Vagina (tissue), 2 donors: ENCODE results near the gene DDX51.

Source experiments
- CTCF ChIP-seq, 3 experiments: fragments of 450-650 bp in 2 of 3; fragments of 200-600 bp in 1 of 3; sonication (generic) in 1 of 3; IDR thresholded peaks; one replicate each; pipeline ENCODE4 v1.5.1; 2017 to 2019; ENCODE audit warnings: antibody characterized with exemption in 3 of 3, mild to moderate bottlenecking in 2 of 3, moderate library complexity in 2 of 3
- POLR2A ChIP-seq, 2 donors: fragments of 450-650 bp; IDR thresholded peaks; one replicate each; pipeline ENCODE4 v1.6.1; 2017; ENCODE audit warnings: antibody characterized with exemption in 2 of 2, mild to moderate bottlenecking in 2 of 2, moderate library complexity in 2 of 2
- POLR2AphosphoS5 ChIP-seq, 2 donors: sonication (generic); formaldehyde crosslinking; IDR thresholded peaks; one replicate each; pipeline ENCODE4 v1.9.0; 2017; ENCODE audit warnings: antibody characterized with exemption in 2 of 2, mild to moderate bottlenecking in 2 of 2, low read depth in 1 of 2; ENCODE audit not compliant: insufficient read depth in 1 of 2

GRCh38 chr12:132106921-132107320, 37.2 kb downstream of the DDX51 start:
- no peak for TF ChIP-seq CTCF (IDR thresholded peaks at IDR 0.05)
- no peak for TF ChIP-seq POLR2A (IDR thresholded peaks at IDR 0.05)
- TF ChIP-seq POLR2AphosphoS5 (IDR thresholded peaks at IDR 0.05; ENCODE audit: insufficient read depth in 1 of 2, low read depth in 1 of 2) = no peak
